HG03196 (cell line): ENCODE data around the gene SSBP4.

Source experiments
- ATAC-seq: cut with Tn5 transposase; IDR thresholded peaks from one replicate; pipeline ENCODE4 v1.9.1; 2021; ENCODE audit not compliant: unreplicated experiment

Gene SSBP4

GRCh38 chr19:18481505-18482222 is 62.5 kb downstream of the SSBP4 start:
- ATAC-seq, result no peak

GRCh38 chr19:18483119-18483890 is 64.1 kb downstream of the SSBP4 start:
- ATAC-seq, result no peak
